Ammon's horn (tissue), 1 donor: Measurements from ENCODE around the gene ACOT13.
"Not testable (repeated sequence)": the region's sequence is repeated elsewhere in the genome, so short reads cannot be mapped to it uniquely, and the experiment has no call there.

Experiments used
- DNase-seq: peaks from one replicate; pipeline ENCODE4 v3.0.0-alpha.2; 2016; ENCODE audit warnings: low spot score

The ACOT13 gene

GRCh38 chr6:24731456-24732134 is 64.7 kb downstream of the ACOT13 start:
- not testable (repeated sequence) for DNase-seq

GRCh38 chr6:24734166-24734565 is 67.3 kb downstream of the ACOT13 start:
- DNase-seq = no peak

GRCh38 chr6:24734710-24735109 is 67.8 kb downstream of the ACOT13 start:
- DNase-seq = not testable (repeated sequence)

GRCh38 chr6:24738741-24739140 is 71.9 kb downstream of the ACOT13 start:
- DNase-seq = no peak

GRCh38 chr6:24740861-24741260 is 74.0 kb downstream of the ACOT13 start:
- no peak for DNase-seq

GRCh38 chr6:24742216-24742738 is 75.4 kb downstream of the ACOT13 start:
- peak; percentile 15 for DNase-seq

GRCh38 chr6:24743265-24743943 is 76.5 kb downstream of the ACOT13 start:
- peak; percentile 49 for DNase-seq

- no peak for DNase-seq
These were observed 77.1 kb downstream of the ACOT13 start for GRCh38 chr6:24743944-24744335.

- peak; percentile 71 for DNase-seq
These were observed 78.0 kb downstream of the ACOT13 start for GRCh38 chr6:24744911-24745310.

- peak; percentile 10 for DNase-seq
These were observed 82.4 kb downstream of the ACOT13 start for GRCh38 chr6:24749297-24749696.

GRCh38 chr6:24750878-24751277 is 84.0 kb downstream of the ACOT13 start:
- not testable (repeated sequence) for DNase-seq

GRCh38 chr6:24752503-24752902 is 85.6 kb downstream of the ACOT13 start:
- DNase-seq = no peak

- no peak for DNase-seq
These were observed 86.1 kb downstream of the ACOT13 start for GRCh38 chr6:24752917-24753492.

- DNase-seq = no peak
These were observed 86.7 kb downstream of the ACOT13 start for GRCh38 chr6:24753545-24753944.

- DNase-seq = not testable (repeated sequence)
These were observed 87.5 kb downstream of the ACOT13 start for GRCh38 chr6:24754378-24754777.
